Measurements from ENCODE around the gene UBE2R2.
"Not testable (repeated sequence)": the region's sequence is repeated elsewhere in the genome, so short reads cannot be mapped to it uniquely, and the experiment has no call there.

The UBE2R2 gene

DNA sequence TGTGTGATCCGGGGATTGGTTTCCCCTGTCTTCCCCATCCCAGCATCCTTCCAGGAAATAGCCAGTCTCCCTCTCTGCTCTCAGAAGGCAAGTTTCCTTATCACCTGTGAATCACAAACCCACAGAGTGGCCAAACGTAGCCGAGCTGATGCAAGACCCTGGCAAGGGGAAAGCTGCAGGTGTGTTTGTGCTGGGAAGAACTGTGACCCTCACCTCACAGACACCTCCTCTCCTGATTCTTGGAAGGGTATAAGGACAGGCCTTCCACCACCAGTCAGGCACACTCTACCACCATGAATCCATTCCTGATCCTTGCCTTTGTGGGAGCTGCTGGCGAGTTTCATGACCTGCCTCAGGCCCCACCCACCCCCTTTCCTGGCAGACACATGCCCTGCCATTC lies 21.7 kb upstream of the UBE2R2 start, which contains the start of gene PRSS3:
Gene PRSS3 (plus strand): TSS at position 281 of the 400 bp plus-strand sequence. CDS start 13 bp downstream, at position 294.
- no peak for TF ChIP-seq CTCF (IDR thresholded peaks at IDR 0.05; ENCODE audit: low read depth, low read length, missing control alignments)
- no peak within 1 kb of the TSS for H3K4me3 ChIP-seq (ENCODE audit: low read depth, low read length)
- no peak for DNase-seq (ENCODE audit: low read depth)

DNA sequence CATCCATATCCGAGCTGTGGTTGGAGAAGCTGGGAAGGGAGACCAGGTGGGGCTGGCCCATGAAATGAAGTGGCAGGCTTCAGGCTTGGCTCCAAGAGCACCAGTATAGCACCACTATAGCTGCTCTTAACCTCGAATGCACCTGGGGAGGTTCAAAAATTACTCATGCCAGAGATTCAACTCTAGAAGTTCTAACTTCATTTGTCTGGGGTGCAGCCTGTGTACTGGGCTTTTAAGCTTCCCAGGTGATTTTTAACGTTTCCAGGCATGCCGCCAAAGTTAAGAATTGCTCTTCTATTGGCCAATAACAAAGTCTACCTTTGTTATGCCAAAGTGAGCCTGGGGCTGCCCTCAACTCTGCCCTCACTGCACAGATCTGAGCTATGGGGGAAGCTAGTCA lies 21.1 kb upstream of the UBE2R2 start:
- DNase-seq (ENCODE audit: low read depth), result no peak
- no peak overlapping the region for H3K4me3 ChIP-seq (ENCODE audit: low read depth, low read length)
- no peak for TF ChIP-seq CTCF (IDR thresholded peaks at IDR 0.05; ENCODE audit: low read depth, low read length, missing control alignments)

DNA sequence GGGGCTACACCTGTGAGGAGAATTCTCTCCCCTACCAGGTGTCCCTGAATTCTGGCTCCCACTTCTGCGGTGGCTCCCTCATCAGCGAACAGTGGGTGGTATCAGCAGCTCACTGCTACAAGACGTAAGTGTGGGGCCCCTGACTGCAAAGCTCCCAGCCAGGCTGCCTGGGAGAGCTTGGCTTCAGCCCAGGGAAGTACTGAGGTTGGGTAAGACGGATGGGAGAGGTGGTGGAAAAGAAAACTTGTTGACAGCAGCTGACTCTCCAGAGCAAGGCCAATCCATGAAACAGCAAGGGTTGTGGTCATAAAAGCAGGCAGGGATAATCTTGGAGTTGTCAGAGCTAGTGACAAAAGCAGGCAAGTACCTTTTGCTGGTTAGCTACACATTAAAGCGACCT lies 20.3 kb upstream of the UBE2R2 start:
- not testable (repeated sequence) for DNase-seq (ENCODE audit: low read depth)

GRCh38 chr9:33797837-33798236 lies 19.1 kb upstream of the UBE2R2 start:
- H3K4me3 ChIP-seq (ENCODE audit: low read depth, low read length), result no peak overlapping the region
- no peak for TF ChIP-seq CTCF (IDR thresholded peaks at IDR 0.05; ENCODE audit: low read depth, low read length, missing control alignments)
- no peak for DNase-seq (ENCODE audit: low read depth)

More for the DNA sequence above, 20.3 kb upstream of the UBE2R2 start:
- H3K4me3 ChIP-seq (ENCODE audit: low read depth, low read length), result not testable (repeated sequence)

DNA sequence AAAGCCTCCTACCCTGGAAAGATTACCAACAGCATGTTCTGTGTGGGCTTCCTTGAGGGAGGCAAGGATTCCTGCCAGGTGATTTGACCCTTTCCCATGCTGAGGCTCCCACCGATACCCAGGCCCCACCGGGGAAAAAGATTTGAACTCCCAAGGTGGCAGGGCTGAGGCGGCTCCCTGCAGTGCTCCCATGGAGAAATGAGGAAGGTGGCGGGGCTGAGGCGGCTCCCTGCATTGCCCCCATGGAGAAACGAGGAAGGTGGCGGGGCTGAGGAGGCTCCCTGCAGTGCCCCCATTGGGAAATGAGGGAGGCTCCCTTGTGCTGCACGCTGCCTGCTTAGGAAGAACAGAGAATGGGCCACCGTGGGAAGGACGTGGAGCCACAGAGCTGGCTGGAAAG lies 18.4 kb upstream of the UBE2R2 start:
- DNase-seq (ENCODE audit: low read depth), result no peak
- no peak for TF ChIP-seq CTCF (IDR thresholded peaks at IDR 0.05; ENCODE audit: low read depth, low read length, missing control alignments)
- H3K4me3 ChIP-seq (ENCODE audit: low read depth, low read length), result no peak overlapping the region

DNA sequence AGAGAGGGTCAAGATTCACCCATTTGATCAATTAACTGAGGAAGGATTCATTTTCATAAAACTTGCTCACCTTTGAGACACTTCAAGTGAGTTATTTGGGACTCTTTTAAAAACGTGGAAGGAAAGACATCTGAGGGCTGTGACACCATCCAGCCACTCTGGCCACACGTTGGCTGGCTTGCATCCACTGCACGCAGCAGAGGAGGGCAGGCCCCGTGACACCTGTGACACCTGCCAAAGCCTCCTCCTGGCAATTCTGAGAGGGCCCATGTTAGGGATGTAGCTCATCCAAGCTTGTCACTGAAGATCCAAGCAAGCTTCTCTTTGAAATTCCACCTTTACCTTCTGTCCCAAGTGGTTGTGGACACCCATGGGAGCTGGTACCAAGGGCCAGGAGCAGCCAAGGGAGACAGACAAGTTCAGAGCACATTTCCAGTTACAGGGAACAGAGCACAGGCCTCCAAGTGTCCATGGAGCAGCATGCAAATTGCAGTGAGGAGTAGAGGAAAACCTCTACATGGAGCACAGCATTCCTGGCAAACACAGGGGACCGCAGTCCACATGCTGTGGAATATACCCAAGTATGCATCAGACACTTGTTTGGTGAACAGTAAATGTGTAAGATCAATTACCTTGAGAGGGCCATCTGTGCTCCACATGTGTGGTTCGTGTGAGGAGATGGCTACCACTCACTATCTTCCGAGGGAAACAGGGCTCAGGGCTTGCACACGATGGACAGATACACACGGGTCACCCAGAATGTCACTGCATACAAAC lies 16.8 kb upstream of the UBE2R2 start:
- TF ChIP-seq CTCF (IDR thresholded peaks at IDR 0.05; ENCODE audit: low read depth, low read length, missing control alignments), result no peak
- no peak overlapping the region for H3K4me3 ChIP-seq (ENCODE audit: low read depth, low read length)
- DNase-seq (ENCODE audit: low read depth), result no peak

DNA sequence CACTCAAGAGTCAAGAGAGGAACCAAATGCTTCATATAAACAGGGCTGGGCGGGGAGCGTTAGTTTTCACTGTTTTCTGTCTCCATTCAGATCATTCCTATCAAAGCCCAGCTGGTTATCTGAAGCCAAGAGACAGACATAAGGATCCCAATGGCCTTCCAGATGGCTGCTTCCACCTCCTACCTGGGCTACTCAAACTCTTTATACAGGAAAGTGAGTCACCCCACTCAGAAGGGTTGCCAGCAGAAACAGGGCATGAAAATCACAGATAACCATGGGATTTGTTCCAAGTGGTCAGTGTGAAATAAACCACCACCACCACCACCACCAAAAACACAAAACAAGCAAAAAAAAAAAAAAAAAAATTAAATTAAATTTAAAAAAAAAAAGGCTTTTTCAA lies 16.1 kb upstream of the UBE2R2 start:
- DNase-seq (ENCODE audit: low read depth), result no peak
- no peak overlapping the region for H3K4me3 ChIP-seq (ENCODE audit: low read depth, low read length)
- no peak for TF ChIP-seq CTCF (IDR thresholded peaks at IDR 0.05; ENCODE audit: low read depth, low read length, missing control alignments)

DNA sequence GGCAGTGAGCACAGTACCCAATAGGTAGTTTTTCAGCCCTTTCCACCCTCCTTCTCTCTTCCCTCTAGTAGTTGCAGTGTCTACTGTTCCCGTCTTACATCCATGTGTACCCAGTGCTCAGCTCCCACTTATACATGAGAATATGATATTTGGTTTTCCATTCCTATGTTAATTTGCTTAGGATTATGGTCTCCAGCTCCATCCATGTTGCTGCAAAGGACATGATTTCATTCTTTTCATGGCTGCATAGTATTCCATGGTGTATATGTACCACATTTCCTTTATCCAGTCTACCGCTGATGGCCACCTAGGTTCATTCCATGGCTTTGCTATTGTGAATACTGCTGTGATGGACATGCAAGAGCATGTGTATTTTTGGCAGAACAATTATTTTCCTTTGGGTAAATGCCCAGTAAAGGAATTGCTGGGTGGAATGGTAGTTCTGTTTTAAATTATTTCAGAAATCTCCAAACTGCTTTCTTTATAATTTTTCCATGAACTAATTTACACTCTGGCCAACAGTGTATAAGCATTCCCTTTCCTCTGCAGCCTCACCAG lies 14.9 kb upstream of the UBE2R2 start:
- H3K4me3 ChIP-seq (ENCODE audit: low read depth, low read length); DNase-seq (ENCODE audit: low read depth): not testable (repeated sequence)

GRCh38 chr9:33804196-33804595 lies 12.8 kb upstream of the UBE2R2 start:
- DNase-seq (ENCODE audit: low read depth); H3K4me3 ChIP-seq (ENCODE audit: low read depth, low read length): not testable (repeated sequence)

DNA sequence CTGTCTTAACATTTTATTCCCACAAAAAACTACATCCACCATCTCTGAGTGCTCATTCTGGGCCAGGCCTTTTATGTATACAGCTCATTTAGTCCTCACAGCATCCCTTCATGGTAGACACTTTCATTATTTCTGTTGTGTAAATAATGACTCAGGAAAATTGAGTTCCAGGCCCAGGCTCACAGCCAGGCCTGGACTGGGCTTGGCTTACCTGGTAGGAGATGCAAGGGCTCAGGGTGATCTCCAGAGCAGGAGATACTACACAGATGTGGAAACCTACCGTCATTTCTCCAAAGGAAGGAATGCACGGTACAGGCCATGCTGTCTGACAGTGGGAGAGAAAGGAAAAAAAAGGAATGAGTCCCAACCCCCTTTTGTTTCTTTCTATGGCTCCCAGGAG lies 9.8 kb upstream of the UBE2R2 start:
- H3K4me3 ChIP-seq (ENCODE audit: low read depth, low read length); DNase-seq (ENCODE audit: low read depth): not testable (repeated sequence)

DNA sequence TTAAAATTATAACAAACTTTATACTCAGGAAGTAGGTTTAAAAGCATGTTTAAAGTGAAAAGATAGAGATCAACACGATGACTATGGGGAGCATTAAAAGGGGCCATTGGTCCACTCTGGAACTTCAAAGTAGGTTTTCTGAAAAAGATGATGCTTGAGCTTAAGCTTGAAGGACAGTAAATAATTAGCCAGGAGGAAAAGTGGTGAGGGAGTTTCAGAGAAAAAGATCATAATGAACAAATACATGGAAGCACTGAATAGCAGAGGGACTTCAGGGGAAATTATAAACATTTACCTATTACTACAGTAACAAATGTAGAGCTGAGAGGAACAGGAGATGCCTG lies 8.0 kb upstream of the UBE2R2 start:
- not testable (repeated sequence) for DNase-seq (ENCODE audit: low read depth); H3K4me3 ChIP-seq (ENCODE audit: low read depth, low read length)

Measured in GM12864 (cell line).